Non-pigmented ciliary epithelial cell (primary cell): ENCODE results near the gene DGKE.
A peak's percentile ranks its signal among the peaks of the same experiment; 100 is the strongest.

ENCODE experiments used
- DNase-seq: peaks from one replicate; pipeline ENCODE4 v3.0.0-alpha.2; 2010; ENCODE audit warnings: low read depth

DGKE gene

DNA sequence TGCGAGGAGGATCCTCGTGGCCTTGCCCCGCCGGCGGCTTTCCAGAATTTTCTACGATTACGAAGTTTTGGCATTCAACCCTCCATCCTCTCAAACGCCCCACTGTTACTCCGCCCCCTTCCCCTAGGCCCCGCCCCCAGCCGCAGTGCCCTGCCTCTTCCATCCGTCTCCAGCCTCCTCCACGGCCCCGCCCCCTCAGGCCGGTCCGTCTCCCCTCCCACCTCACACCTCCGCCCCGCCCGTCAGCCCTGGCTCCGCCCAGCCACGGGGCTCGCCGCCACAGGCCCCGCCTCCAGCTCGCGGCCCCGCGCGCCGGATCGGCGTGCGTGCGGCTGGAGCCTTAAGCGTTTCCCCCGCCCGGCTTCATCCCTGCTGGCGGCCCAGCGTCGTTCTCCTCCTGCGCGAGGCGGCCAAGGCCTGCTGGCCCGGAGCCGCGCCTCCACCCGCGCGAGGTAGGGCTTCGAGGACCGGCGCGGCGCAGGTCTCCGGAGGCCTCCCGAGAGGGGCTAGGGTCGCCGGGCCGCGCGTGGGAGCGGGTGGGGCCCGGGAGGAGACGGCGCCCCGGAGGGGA, at the start of gene DGKE, which contains the start of gene C17orf67:
DGKE (plus strand) TSS at position 343 of the 571 bp plus-strand sequence. CDS start 645 bp downstream, outside the sequence.
C17orf67 (minus strand) TSS at position 112 of the 571 bp plus-strand sequence. CDS start 18,110 bp downstream, outside the sequence.
- peak; percentile 55 for DNase-seq

DNA sequence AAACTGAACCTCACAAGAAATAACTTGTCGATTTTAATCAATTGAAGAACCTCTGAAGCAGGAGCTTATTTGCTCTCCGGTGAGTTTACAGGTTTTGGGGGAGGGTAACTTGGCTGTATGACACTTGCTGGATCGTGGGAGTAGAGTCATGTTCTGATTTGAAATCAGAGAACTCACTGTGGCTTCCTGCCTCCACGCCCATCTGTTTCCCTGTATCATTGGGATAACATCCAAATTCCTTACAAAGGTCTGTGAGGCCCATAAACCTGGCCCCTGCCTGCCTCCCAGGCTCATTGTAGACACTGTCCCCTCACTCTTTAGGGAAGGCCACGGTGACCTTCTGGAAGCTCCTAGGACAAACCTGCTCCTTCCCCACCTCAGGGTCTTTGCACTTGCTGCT, 48.5 kb upstream of the DGKE start:
- DNase-seq = no peak

DNA sequence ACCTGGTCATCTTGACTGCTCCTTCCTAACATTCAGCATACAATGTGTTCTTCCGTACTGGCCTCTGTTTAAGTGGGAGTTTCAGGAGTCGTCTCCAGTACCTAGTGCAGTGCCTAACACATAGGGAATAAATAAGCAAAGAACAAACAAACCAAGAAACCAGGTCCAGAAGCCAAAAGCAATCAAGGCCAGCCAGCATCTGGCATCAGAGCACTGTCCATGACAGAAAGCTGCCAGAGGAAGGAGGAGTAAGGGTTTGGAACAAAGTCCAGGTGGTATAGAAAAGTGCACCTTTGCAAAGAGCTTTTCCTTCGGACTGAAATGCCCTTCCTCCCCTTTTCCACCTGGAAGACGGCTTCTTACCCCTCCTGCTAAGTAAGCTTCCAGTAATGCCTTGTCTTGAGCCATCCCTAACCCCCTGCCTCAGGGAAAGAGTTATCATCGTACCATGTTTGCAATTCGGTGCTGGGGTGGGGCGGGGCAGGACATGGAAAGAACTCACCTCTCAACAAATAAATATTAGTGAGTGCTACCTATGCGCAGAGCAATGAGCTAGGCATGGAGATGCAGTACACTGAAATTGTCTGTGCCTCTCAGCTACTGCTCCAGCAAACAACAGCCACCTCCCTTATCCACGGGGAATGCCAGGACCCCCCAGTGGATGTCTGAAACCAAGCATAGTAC, 47.8 kb upstream of the DGKE start:
- DNase-seq = no peak

DNA sequence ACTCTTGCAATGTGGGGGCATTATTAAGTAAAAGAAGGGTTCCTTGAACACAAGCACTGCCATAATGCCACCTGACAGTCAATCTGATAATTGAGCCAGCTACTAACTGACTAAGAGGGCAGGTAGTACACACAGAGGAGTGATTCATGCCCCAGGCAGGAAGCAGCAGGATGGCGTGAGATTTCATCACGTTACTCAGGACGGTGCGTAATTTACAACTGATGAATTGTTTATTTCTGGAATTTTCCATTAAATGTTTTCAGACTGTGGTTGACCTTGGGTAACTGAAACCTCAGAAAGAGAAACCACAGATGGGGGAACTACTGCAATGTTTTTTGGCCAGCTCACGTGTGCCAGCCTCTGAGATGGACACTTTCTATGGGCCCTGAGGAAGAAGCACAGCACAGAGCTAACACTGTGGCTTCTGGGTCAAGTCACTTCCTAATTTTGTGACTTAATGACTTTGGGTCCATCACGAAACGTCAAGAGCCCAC, 46.9 kb upstream of the DGKE start:
- DNase-seq = peak; percentile 74

DNA sequence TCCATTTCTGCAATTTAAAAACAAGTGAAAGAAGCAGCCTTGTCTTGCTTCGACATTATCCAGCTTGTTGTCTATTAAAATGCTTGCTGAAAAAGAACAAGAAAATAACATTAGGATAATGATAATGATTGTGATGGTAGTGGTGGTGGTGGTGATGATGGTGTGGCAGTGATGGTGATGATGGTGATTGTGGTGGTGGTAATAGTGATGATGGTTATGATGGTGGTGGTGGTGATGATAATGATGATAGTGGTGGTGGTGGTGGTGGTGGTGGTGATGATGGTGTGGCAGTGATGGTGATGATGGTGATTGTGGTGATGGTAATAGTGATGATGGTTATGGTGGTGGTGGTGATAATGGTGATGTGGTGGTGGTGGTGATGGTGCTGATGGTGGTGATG, 41.7 kb upstream of the DGKE start:
- DNase-seq = no peak

DNA sequence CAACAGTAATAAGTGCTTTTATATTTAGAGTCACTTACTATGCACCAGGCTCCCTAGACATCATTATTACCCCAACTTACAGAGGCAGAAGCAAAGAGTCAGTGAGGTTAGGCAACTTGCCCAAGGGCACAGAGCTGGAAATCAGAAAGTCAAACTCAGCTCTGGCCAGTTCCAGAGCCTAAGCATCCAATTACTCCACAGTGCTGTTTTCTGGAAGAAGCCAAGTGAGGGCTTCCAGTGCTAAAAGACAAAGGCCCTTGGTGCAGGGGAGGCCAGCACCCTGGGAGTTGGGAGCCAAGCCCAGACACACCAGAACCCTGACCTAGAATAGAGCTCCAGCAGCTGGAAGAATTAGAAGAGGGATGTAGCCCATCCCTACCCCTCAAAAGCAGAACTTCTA, 40.4 kb upstream of the DGKE start:
- no peak for DNase-seq

DNA sequence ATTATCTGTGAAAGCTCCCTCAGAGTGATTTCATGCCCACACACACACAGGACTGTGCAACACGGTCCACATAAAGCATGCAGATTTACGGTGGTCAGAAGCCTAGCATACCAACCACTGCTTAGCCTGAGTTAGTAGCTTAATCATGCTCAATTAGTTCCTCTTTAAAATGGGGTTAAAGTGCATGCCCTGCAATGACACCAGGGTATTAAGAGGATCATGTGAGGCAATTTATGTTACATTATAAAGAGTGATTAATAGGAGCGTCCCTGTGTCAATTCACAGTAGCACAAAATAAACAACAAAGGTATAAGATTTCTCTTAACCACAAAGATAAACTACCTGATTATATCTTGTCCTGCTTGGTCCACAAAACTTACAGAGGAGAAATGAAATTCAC, 40.0 kb upstream of the DGKE start:
- DNase-seq = no peak

DNA sequence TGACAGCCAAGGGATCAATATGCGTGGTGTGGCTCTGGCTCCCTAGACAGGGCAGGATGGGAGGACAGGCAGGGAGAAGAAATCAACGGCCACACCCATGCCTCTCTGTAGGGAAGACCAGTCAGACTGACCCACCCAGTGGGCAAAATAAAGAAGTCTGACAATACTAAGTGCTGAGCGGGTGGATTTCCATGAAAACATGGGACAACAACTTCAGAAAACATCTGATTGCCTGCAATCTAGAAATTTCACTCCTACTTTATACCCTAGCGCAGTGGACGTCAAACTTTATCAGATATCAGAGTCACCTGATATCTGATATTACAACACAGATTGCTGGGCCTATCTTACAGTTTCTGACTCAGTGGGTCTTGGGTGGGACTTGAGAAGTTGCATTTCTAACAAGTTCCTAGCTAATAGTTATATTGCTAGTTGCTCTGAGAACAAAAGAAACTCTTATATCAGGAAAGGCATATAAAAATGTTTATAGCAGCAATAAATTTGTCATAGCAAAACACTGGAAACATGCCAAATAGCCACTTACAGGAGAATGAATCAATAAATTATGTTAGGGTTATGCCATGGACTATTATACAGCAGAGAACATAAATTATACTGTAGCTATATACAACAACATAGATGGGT, 38.6 kb upstream of the DGKE start:
- no peak for DNase-seq

DNA sequence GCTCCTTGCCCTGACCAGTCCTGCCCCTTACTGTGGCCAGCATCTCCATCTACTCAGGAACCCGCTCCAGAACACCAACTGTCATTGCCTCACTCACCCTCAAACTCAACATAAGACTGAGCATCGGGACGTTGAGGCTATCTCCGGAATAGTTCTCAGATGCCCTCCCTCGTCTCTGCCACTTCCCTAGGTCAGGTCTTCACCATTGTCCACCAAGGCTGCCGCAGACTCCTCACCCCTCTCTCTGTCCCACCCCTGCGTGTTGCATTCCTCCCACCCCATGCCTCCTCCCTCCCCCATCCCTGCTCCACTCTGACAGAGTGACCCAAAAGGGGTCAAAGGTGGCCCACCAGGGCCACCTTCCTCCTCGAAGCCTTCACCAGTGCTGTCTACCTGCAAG, 37.4 kb upstream of the DGKE start:
- no peak for DNase-seq

DNA sequence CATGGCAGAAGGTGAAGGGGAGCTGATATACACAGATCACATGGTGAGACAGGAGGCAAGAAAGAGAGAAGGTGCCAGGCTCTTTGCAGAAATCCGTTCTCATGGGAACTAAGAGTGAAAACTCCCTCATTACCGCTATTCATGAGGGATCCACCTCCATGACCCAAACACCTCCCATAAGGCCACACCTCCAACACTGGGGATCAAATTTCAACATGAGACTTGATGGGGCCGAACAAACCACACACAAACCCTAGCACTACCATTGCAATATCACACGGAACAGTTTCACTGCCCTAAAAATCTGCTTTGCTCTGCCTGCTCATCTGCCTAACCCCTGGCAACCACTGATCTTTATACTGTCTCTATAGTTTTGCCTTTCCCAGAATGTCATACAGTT, 35.0 kb upstream of the DGKE start:
- no peak for DNase-seq

DNA sequence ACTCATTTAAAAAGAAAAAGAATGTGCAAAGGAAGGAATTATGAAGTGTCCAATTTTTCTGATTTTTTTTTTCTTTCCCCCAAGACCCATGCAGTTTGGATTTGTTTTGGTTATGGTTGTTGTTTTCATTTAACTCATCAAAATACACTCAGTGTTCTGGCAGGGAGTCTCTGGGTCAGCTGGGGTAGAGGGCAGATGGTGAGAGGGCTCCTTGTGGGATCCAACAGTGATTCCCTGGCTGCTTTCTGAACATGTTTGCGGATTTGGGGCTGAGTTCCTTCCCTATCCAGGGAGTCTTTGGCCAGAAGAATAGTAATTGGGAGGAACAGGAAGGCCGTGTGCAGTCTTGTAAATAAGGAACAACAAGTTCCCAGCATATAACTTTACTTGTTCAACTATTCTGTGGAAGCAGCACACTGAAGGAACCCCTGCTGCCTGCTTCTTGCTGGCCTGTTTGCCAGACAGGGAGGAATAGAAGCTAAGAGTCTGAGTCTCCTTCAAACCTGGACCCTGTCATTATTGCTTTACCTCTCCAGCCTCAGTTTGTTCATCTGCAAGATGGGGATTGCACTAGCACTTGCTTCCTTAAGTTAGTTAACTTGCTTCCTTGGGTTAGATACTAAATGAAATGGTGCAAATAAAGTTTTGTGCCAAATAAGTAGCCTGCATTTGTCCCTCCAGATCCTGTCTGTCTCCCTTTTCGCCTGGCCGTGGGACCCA, 32.3 kb upstream of the DGKE start:
- no peak for DNase-seq

DNA sequence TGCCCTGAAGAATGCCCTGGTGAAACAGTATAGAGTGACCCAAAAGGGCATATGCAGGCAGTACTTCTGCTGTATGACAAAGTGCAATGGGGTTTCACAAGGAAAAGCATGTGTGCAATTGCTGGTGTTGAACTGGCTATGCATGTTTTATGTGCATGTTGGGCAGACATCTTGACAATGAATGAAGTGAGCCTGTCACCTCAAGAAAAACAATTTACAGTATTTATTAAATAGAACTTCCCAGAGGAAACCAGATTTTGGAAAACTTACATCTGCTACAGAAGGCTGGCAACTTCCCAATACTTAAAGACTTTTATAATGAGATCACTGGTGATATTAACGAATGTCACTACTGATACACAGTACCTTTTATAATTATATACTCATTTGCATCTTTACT, 30.9 kb upstream of the DGKE start:
- no peak for DNase-seq

DNA sequence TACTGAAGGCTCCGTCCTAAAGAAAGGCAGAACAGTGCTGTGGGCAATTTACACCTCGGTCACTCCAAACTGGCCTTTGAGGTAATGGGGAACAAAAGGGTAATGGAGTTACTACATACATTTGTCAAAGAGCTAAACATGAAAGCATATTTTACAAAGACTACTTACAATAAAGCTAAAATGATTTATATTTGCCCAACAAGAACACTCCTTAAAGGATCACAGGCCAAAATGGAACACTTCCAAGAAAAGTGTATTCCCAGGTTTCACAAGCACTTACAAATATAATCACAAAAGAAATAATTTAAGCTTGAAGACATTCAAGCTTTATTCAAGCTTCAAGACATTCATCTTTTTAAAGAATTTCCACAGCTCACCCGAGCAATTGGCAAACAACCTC, 29.5 kb upstream of the DGKE start:
- no peak for DNase-seq

DNA sequence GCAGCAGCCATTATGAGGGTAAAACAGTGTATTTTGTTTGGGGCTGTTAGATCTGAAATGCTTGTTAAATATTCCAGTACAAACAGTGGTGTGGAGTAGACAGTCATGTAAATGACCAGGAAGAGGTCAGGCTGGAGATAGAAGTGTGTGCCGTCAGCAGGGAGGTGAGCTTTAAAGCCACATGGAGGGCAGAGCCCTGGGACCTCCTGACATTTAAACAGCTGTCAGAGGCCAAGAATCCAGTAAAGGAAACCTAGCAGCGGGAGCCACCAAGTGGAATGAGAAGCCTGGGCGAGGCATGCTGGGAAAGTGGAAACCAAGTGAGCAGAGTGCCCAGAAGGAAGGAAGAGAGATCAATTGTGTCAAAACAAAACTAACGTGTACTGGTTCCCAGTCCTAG, 27.0 kb upstream of the DGKE start:
- DNase-seq = no peak

DNA sequence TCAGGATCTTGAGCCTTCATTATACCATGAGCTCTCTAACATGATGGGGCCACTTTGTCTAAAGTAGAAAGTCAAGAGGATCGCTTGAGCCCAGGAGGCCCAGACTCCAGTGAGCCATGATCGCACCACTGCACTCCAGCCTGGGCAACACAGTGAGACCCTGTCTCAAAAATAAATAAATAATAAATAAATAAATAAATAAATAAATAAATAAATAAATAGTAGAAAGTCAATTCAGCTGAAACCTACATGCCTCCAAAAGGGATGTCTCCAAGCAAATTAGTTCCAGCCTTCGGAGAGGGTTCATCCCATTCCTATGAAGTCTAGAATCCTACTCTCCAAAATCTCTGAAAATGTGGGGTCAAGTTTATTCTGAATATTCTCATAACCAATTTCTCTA, 26.2 kb upstream of the DGKE start:
- DNase-seq = no peak

DNA sequence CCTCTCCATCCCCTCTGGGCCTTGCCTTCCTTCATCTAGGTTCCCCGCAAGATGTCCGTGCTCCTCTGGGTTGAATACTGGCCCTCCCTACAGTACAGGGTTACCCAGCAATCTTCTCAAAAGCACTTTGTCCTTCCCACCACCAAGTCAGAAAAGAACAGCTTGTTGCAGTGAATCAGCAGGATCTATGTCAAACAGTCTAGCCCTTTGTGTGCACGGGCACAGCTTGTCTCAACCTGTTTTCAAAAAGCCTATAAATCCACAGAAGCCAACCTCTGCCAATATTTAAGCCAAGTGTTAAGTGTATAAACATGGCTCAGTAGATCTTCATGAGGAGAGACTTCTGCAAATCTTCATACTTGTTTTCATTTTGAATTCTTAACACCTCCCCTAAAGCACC, 25.4 kb upstream of the DGKE start:
- DNase-seq = no peak

DNA sequence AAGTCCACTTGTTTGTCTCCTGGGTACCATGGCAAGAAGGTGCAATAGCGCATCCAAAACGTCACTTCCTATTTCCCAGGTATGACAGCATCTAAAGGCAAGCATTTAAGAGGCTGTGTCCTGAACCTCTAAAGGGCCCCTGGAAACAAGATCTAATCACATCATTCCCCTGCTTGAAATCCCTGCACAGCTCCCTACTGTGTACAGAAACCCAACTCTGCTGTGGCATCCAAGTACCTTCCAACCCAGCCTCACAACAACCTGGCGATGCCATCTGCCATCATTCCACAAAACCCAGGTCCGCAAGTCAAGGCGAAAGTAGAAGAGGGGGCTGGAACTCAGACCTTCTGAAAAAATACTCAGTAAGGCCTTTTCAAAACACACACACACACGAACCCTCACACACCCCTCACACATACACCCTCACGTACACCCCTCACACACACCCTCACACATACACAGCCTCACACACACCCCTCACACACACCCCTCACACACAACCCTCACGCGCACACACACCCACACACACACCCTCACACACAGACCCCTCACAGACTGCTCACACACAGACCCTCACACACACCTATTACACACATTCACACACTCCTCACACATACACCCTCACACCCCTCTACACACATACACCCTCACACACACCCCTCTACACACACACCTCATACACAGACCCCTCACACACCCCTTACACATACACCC, 24.7 kb upstream of the DGKE start:
- no peak for DNase-seq

DNA sequence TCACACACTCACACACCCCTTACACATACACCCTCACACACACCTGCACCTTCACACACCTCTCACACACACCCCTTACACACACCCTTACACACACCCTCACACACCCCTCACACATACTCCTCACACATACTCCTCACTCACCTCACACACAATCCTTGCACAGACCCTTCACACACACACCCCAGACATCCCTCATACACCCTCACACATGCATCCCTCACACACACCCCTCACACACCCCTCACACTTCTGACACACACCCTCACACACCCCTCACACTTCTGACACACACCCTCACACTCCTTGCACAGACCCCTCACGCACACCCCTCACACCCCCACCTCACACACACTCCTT, 24.2 kb upstream of the DGKE start:
- DNase-seq = no peak

DNA sequence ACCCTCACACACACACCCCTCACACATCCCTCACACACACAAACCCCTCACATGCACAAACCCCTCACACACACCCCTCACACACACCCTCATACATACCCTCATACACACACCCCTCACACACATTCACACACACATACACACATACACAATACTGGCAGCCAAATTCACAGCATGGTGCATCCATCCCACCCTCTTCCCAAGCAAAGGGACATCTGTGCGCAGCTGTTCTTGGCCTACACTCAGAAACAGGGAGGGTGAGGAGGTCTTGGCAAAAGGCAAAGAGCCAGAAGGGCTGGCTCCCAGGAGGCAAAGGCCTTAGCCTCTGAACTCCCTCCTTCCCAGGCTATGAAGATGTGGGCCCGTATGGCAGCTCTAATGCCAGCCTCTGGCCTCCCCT, 23.6 kb upstream of the DGKE start:
- no peak for DNase-seq

DNA sequence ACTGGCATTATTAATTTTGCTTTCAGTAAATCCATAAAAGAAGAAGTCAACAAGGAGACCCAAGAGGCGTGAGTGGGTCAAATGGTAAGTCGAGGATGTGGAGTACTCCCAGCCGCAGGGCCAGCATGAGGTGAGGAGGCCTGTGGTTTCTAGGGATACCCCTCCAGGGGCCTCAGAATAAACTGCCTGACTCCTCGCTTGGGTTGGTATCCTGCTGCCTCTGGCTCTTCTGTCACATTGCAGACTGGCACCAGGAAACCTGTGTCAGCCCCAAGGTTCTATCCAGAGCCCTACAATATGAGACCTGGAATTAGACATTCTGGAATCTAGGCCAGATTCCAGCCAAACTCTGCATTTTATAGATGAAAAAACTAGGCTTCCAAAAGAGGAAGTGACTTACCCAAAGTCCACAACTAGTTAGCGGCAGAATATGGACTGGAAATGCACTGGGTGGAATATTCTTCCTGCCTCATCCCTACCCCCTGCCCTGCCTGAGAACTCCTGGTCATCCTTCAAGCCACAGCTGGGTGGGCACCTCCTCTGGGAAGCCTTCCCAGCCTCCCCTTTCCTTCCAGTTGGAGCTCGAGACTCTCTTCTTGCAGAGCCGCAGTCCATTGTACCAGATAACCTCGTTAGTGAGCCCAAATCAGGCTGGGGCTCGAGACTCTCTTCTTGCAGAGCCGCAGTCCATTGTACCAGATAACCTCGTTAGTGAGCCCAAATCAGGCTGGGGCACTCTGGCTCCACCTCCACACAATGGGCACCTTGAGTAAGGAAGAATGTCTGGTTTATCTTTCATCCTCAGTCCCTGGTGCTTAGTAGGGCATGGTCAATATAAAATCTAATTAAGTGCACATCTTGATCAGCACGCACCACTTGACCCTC, 22.8 kb upstream of the DGKE start:
- DNase-seq = no peak

DNA sequence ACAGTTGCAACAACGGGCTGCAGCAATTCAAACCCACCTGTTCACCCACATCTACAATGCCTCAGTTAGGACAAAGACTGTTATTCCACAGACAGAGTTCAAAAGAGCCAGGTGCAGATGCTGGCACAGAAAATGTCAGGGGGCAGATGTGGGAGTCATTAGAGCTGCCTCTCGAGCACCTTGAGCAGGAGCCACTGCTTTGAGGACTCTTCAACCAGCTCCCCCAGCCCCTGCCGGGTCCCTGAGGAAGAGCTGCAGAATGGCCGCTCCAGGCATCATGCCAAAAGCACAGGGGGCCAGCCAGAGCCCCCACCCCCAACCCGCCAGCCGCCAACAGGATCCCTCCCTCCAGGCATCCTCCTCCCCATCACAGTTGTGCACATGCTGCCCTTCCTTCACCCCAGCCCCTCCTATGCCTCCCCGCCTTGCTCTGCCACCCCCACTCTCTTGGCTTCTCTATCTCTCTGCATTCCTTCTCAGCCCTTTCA, 21.0 kb upstream of the DGKE start:
- DNase-seq = no peak
